Upper lobe of right lung (tissue), 1 donor: ENCODE results near the gene COX15. TPM values are rescaled to one million over a fixed set of nuclear protein-coding genes. Genes with fewer than 3 reads are reported as not detected.

Source experiments
- ATAC-seq: fragments of 200-7000 bp; cut with Tn5 transposase; one replicate; pipeline ENCODE4 v1.9.1; 2020; ENCODE audit warnings: mild to moderate bottlenecking, moderate library complexity
- DNase-seq: peaks from one replicate; pipeline ENCODE4 v3.0.0-alpha.2; 2020
- H3K27ac ChIP-seq: fragments of 200-600 bp; one replicate; pipeline ENCODE4 v1.8.0; 2022
- H3K27me3 ChIP-seq: fragments of 200-600 bp; one replicate; pipeline ENCODE4 v1.8.0; 2022; ENCODE audit warnings: mild to moderate bottlenecking
- H3K36me3 ChIP-seq: fragments of 200-600 bp; one replicate; pipeline ENCODE4 v1.8.0; 2022
- H3K4me1 ChIP-seq: fragments of 200-600 bp; one replicate; pipeline ENCODE4 v1.8.0; 2022
- H3K4me3 ChIP-seq: fragments of 200-600 bp; one replicate; pipeline ENCODE4 v1.8.0; 2022; ENCODE audit warnings: mild to moderate bottlenecking
- H3K9me3 ChIP-seq: fragments of 200-600 bp; one replicate; pipeline ENCODE4 v1.8.0; 2022
- CTCF ChIP-seq: fragments of 200-600 bp; IDR thresholded peaks from one replicate; pipeline ENCODE4 v1.8.0; 2022; ENCODE audit warnings: antibody characterized with exemption
- intact Hi-C: fragments of 100-400 bp; cut with DNase I; formaldehyde crosslinking; loops from one replicate; pipeline ENCODE4 v1.11.0; 2022
- total RNA-seq: library from RNA; stranded (reverse); fragmentation: NEBNext Ultra II Directional; extraction: Animal tissue kit (Norgen Biotek cat#: 25700); gene quantifications from one replicate; pipeline ENCODE4 v1.2.1, GENCODE V29; 2021
- donor health status: DM: no; HTN: yes; CAD: no; lungs with severe emphysema.

The COX15 gene
- total RNA-seq, 1 donor from 2014 or later = 32.2 TPM

DNA sequence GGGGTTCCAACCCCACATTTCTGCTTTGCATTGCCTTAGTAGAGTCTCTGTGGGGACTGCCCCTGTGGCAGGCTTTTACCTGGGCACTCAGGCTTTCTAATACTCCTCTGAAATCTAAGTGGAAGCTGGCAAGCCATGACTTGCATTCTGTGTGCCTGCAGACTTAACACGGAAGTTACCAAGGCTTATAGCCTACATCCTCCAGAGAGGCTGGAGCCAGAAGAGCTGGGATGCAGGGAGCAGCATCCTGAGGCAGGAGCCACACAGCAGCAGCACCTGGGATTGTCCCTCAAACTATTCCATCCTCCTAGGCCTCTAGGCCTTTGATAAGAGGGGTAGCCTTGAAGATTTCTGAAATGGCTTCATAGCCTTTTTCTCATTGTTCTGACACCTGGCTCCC is 28.4 kb upstream of the COX15 start:
- Histone ChIP-seq H3K4me1 (no peaks in the 10 kb centered on the region), H3K4me3 (no peak overlapping the region), H3K27me3 (no peaks in the 10 kb centered on the region), H3K9me3 (no peaks in the 10 kb centered on the region), H3K36me3 (peaks cover 52% of the 10 kb centered on the region), H3K27ac (no peak overlapping the region)
- ATAC-seq (no peak), DNase-seq (no peak)
- TF ChIP-seq CTCF = no peak
- intact Hi-C loops = no loop called here

- H3K27ac ChIP-seq = no peak overlapping the region
- peaks cover 72% of the 10 kb centered on the region for H3K36me3 ChIP-seq
- DNase-seq (no peak), ATAC-seq (no peak)
- no peaks in the 10 kb centered on the region for H3K9me3 ChIP-seq
- no peaks in the 10 kb centered on the region for H3K4me1 ChIP-seq
- H3K4me3 ChIP-seq = no peak overlapping the region
- TF ChIP-seq CTCF = no peak
- no peaks in the 10 kb centered on the region for H3K27me3 ChIP-seq
- intact Hi-C loops = no loop called here
Observed at GRCh38 chr10:99758211-99758891, 26.4 kb upstream of the COX15 start.

GRCh38 chr10:99756159-99756558 is 24.2 kb upstream of the COX15 start:
- H3K4me3 ChIP-seq = no peak overlapping the region
- intact Hi-C loops = no loop called here
- no peaks in the 10 kb centered on the region for H3K27me3 ChIP-seq
- no peak for DNase-seq
- TF ChIP-seq CTCF = no peak
- peaks cover 94% of the 10 kb centered on the region for H3K36me3 ChIP-seq
- ATAC-seq = no peak
- H3K27ac ChIP-seq = no peak overlapping the region
- no peaks in the 10 kb centered on the region for H3K4me1 ChIP-seq
- H3K9me3 ChIP-seq = no peaks in the 10 kb centered on the region

- TF ChIP-seq CTCF = no peak
- DNase-seq = no peak
- Histone ChIP-seq H3K4me1 (no peaks in the 10 kb centered on the region), H3K36me3 (peaks cover 95% of the 10 kb centered on the region), H3K27ac (no peak overlapping the region), H3K9me3 (no peaks in the 10 kb centered on the region), H3K4me3 (no peak overlapping the region), H3K27me3 (no peaks in the 10 kb centered on the region)
- intact Hi-C loops = no loop called here
- ATAC-seq = no peak
Observed at GRCh38 chr10:99754670-99755069, 22.7 kb upstream of the COX15 start.

GRCh38 chr10:99750641-99751040 is 18.7 kb upstream of the COX15 start:
- no peak overlapping the region for H3K27ac ChIP-seq
- ATAC-seq (no peak), DNase-seq (no peak)
- TF ChIP-seq CTCF = no peak
- peaks cover 94% of the 10 kb centered on the region for H3K36me3 ChIP-seq
- no peaks in the 10 kb centered on the region for H3K27me3 ChIP-seq
- H3K4me3 ChIP-seq = no peak overlapping the region
- intact Hi-C loops = no loop called here
- no peaks in the 10 kb centered on the region for H3K4me1 ChIP-seq
- H3K9me3 ChIP-seq = no peaks in the 10 kb centered on the region
